NT2/D1 (cell line): ENCODE measurements around the gene DCTN4.

Experiments used
- DNase-seq: peaks from one replicate; pipeline ENCODE4 v3.0.0-alpha.2; 2011; ENCODE audit warnings: low read depth, low spot score
- H3K27me3 ChIP-seq: 2 replicates; pipeline ENCODE4 v1.6.0; 2011; ENCODE audit warnings: mild to moderate bottlenecking; ENCODE audit not compliant: insufficient read length, insufficient read depth
- H3K36me3 ChIP-seq: 2 replicates; pipeline ENCODE4 v1.6.1; 2011; ENCODE audit warnings: mild to moderate bottlenecking, low read length, mixed read lengths; ENCODE audit not compliant: insufficient read depth, insufficient read length
- H3K4me1 ChIP-seq: 2 replicates; pipeline ENCODE4 v1.5.1; 2011; ENCODE audit not compliant: insufficient read depth, insufficient read length
- H3K4me3 ChIP-seq: 2 replicates; pipeline ENCODE4 v1.5.1; 2011; ENCODE audit warnings: low read depth; ENCODE audit not compliant: insufficient read length
- H3K9ac ChIP-seq: 2 replicates; pipeline ENCODE4 v1.6.0; 2011; ENCODE audit warnings: low read depth; ENCODE audit not compliant: insufficient read length
- H3K9me3 ChIP-seq: 2 replicates; pipeline ENCODE4 v1.5.1; 2011; ENCODE audit warnings: mild to moderate bottlenecking, low read length; ENCODE audit not compliant: insufficient read depth
- SUZ12 ChIP-seq: IDR thresholded peaks from 2 replicates; pipeline ENCODE4 v1.6.1; 2011; ENCODE audit not compliant: insufficient read length, insufficient read depth; ENCODE audit errors: extremely low read depth
- YY1 ChIP-seq: IDR thresholded peaks from 2 replicates; pipeline ENCODE4 v1.6.1; 2011; ENCODE audit not compliant: insufficient read length, insufficient read depth
- ZNF274 ChIP-seq: IDR thresholded peaks from 2 replicates; pipeline ENCODE4 v1.6.1; 2011; ENCODE audit warnings: mild to moderate bottlenecking, low read depth, low read length

DCTN4 gene

DNA sequence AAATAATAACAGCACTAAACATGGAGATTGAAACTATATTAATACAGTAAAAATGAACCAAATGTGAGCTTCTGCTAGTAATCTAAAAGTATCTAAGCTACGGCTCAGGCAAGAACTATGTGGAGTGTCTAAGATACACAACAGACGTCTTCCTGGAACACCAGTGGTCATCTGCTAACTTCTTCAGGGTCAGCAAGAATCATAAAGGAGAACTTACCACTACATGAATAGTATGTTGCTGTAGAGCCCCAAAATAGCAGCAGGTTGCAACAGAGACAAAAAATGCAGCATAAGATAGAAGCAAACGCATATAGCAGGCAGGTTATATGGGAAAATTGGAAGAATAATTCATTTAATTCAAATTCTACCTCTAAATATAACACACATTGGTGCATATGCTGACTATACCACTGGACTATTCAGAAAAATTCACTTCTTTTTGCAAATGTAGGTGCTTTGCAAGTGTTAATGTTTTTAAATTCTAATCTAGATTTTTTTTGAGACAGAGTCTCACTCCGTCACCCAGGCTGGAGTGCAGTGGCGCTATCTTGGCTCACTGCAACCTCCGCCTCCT is 27.1 kb downstream of the DCTN4 start:
- DNase-seq, result no peak
- H3K9me3 ChIP-seq, result peaks cover 19% of the 10 kb centered on the region
- no peak overlapping the region for H3K9ac ChIP-seq
- no peaks in the 10 kb centered on the region for H3K27me3 ChIP-seq
- no peaks in the 10 kb centered on the region for H3K4me1 ChIP-seq
- peaks cover 48% of the 10 kb centered on the region for H3K36me3 ChIP-seq
- TF ChIP-seq YY1 (no peak), SUZ12 (no peak), ZNF274 (no peak)
- H3K4me3 ChIP-seq, result no peak overlapping the region

DNA sequence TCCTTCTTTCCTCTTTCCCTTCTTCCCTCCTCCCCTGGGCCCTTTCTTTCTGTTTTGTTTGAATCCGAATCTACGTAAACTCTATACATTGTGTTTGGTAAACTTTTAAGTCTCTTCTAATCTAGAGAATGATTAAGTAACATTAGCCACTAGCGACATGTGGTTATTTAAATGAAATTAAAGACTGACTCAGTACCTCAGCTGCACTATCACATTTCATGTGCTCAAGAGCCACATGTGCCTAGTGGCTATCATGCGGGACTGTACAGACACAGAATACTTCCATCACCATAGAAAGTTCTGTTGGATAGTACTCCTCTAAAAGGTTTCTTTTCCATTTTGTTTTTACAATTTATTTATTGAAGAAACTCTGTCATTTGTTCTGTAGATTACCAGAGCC is 29.0 kb downstream of the DCTN4 start:
- Histone ChIP-seq H3K27me3 (no peaks in the 10 kb centered on the region), H3K36me3 (peaks cover 61% of the 10 kb centered on the region), H3K9ac (no peak overlapping the region), H3K4me1 (no peaks in the 10 kb centered on the region), H3K4me3 (no peak overlapping the region), H3K9me3 (peaks cover 5% of the 10 kb centered on the region; the same call in 1 of the 2 replicates)
- TF ChIP-seq YY1 (no peak), ZNF274 (no peak), SUZ12 (no peak)
- DNase-seq, result no peak

DNA sequence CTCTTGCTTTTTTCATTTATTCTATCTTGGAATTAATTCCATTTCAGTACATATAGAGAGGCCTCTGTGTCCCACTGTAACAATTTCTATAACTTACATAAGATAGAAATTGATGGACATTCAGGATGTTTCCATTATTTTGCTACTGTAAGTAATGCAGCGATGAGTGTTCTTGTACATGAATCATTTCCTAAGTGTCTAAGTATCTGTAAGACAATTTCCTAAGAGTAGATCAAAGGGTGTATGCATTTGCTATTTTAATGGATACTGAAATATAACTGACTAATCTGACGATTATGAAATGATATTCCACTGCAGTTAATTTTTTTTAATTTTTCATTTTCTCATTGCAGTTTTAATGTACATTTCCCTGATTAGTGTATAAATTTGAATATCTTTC is 35.0 kb downstream of the DCTN4 start:
- H3K9ac ChIP-seq, result no peak overlapping the region
- no peaks in the 10 kb centered on the region for H3K4me1 ChIP-seq
- H3K4me3 ChIP-seq, result no peak overlapping the region
- no peaks in the 10 kb centered on the region for H3K27me3 ChIP-seq
- DNase-seq, result no peak
- H3K36me3 ChIP-seq, result peaks cover 72% of the 10 kb centered on the region
- TF ChIP-seq YY1 (no peak), ZNF274 (no peak), SUZ12 (no peak)
- no peaks in the 10 kb centered on the region for H3K9me3 ChIP-seq

DNA sequence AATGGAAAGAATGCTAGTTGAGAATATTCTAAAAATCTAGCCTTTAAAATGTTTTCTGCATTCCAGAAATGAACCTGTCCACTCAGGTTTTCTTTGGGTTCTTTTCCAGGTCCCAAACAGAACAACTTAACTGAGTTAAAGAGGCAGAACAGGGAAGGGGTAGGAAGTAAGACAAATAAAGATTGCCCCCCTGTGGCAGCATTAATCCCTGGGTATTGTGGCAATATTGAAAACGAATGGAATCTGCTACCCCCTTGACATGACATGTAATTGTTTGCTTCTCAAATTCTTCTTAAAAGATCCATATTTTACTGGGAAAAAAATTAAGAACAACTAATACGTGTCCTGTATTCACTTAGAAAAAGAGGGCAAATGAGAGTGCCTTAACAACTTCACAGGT is 48.7 kb downstream of the DCTN4 start:
- no peaks in the 10 kb centered on the region for H3K27me3 ChIP-seq
- TF ChIP-seq SUZ12 (no peak), ZNF274 (no peak), YY1 (no peak)
- peaks cover 56% of the 10 kb centered on the region for H3K36me3 ChIP-seq
- H3K4me1 ChIP-seq, result no peaks in the 10 kb centered on the region
- H3K4me3 ChIP-seq, result no peak overlapping the region
- no peaks in the 10 kb centered on the region for H3K9me3 ChIP-seq
- no peak overlapping the region for H3K9ac ChIP-seq
- no peak for DNase-seq

DNA sequence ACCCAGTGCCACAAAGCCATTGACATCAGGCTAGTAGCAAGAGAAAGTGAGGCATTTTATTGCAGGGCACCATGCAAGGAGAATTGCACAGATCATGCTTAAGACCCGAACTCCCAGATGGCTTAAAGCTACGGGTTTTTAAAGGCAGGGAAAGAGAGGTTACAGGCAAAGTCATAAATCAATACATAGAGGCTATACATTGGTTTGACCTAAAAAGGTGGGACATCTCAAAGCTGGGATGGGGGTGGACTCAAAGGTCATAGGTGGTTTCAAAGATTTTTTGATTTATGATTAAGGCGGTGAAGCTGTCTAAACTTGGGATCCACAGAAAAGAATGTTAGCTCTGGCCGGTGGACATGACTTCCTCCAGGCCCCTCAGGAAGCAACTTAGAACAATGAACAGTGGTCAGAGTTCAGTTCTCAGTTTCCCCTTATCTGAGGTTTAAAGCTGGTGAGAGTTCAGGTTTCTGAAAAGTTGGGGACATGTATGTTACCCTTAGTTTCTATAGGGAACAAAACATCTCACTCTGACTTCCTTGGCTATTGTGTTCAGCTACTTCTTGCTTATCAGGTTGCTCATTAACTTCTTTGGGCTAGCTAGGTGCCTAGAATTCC is 51.9 kb downstream of the DCTN4 start:
- Histone ChIP-seq H3K4me3 (no peak overlapping the region), H3K9me3 (no peaks in the 10 kb centered on the region), H3K4me1 (no peaks in the 10 kb centered on the region), H3K27me3 (no peaks in the 10 kb centered on the region), H3K36me3 (peaks cover 31% of the 10 kb centered on the region), H3K9ac (no peak overlapping the region)
- DNase-seq, result no peak
- no peak for TF ChIP-seq SUZ12
- TF ChIP-seq YY1, result no peak
- TF ChIP-seq ZNF274, result no peak

DNA sequence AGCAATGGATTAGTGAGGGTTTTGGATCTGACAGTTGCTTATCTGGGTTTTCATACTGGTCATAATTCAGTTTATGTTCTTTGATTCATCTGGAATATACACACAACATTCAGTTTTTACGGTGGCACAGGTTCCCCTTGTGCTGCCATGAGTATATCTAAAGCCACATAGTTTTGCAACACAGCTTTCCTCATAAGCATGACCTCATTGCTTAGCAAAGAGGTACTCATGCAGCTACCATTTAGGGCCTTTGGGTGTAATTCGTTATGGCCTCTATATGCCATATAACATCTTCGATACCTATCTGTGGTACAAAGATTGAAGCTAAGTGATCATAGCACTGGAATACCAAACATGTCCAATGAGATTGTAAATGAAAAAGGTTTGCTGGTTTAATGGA is 55.1 kb downstream of the DCTN4 start:
- no peak overlapping the region for H3K4me3 ChIP-seq
- no peaks in the 10 kb centered on the region for H3K27me3 ChIP-seq
- H3K4me1 ChIP-seq, result no peaks in the 10 kb centered on the region
- no peak for TF ChIP-seq YY1
- no peak for TF ChIP-seq SUZ12
- no peak for TF ChIP-seq ZNF274
- H3K9me3 ChIP-seq, result no peaks in the 10 kb centered on the region
- no peak overlapping the region for H3K9ac ChIP-seq
- peaks cover 19% of the 10 kb centered on the region for H3K36me3 ChIP-seq
- DNase-seq, result no peak

- no peaks in the 10 kb centered on the region for H3K4me1 ChIP-seq
- TF ChIP-seq ZNF274 (no peak), YY1 (peak; percentile 32), SUZ12 (no peak)
- H3K9ac ChIP-seq, result peak within 1 kb of the TSS; percentile 96
- DNase-seq, result peak; percentile 81
- H3K9me3 ChIP-seq, result no peaks in the 10 kb centered on the region
- no peaks in the 10 kb centered on the region for H3K27me3 ChIP-seq
- H3K4me3 ChIP-seq, result peak within 1 kb of the TSS; percentile 94
- peaks cover 37% of the 10 kb centered on the region for H3K36me3 ChIP-seq
Measured at GRCh38 chr5:150700594-150701377, 58.0 kb downstream of the DCTN4 start, which contains the start of gene RBM22. TSS of gene RBM22 (minus strand) at chr5:150701062. CDS start at chr5:150700985, 77 bp downstream.
